GM12878 (cell line): ENCODE data around the gene FHOD3. TPM values are rescaled to one million over a fixed set of nuclear protein-coding genes. Genes with fewer than 3 reads are reported as not detected.

ENCODE experiments used
- ATAC-seq: fragments of 200-7000 bp; cut with Tn5 transposase; 3 replicates; pipeline ENCODE4 v1.9.1; 2020; ENCODE audit warnings: mild to moderate bottlenecking, moderate library complexity
- BruUV-seq: library from RNA; stranded (reverse); fragments of 400-500 nt; replicated peaks from 2 replicates; lab custom pipeline; 2021; lab: Mats Ljungman, UMichigan
- CTCF ChIA-PET: fragments of 300-600 bp; sonication (Branson Sonifier 250); formaldehyde crosslinking; extraction: SDS; loops from one replicate; lab custom pipeline; 2021; ENCODE audit warnings: inconsistent platforms; lab: Yijun Ruan, JAX
- POLR2A ChIA-PET: fragments of 350-600 bp; formaldehyde crosslinking; extraction: SDS; loops from one replicate; lab custom pipeline; 2021; ENCODE audit warnings: inconsistent platforms; lab: Charles Lee
- RAD21 ChIA-PET: fragments of 300-600 bp; sonication (Branson Sonifier 250); formaldehyde crosslinking; loops from one replicate; lab custom pipeline; 2023; ENCODE audit warnings: antibody characterized with exemption; ENCODE audit not compliant: unreplicated experiment; lab: Charles Lee
- SMC1A ChIA-PET: fragments of 300-600 bp; sonication (Branson Sonifier 250); formaldehyde crosslinking; loops from one replicate; lab custom pipeline; 2023; ENCODE audit not compliant: unreplicated experiment, uncharacterized antibody; lab: Charles Lee
- DNase-seq: peaks from one replicate; pipeline ENCODE4 v3.0.0-alpha.2; 2011; ENCODE audit warnings: low read depth, low spot score
- FAIRE-seq: peaks from 3 replicates; lab custom pipeline; 2011; peaks lifted over from hg19 to GRCh38; lab: Jason Lieb, UNC
- H2AFZ ChIP-seq: 2 replicates; pipeline ENCODE4 v1.6.0; 2011; ENCODE audit warnings: low read depth, low read length, control low read depth; ENCODE audit not compliant: control insufficient read depth
- H3K27ac ChIP-seq: 2 replicates; pipeline ENCODE4 v1.5.1; 2011; ENCODE audit warnings: control low read depth; ENCODE audit not compliant: control insufficient read depth, insufficient read depth
- H3K27me3 ChIP-seq, 2 experiments: replicated peaks in 1 of 2; 2 replicates each; pipeline versions ENCODE4 v1.6.0 to v1.6.1; 2011; ENCODE audit warnings: low read length in 1 of 2; ENCODE audit not compliant: control insufficient read depth in 2 of 2, insufficient read depth in 2 of 2
- H3K36me3 ChIP-seq, 2 experiments: 2 replicates each; pipeline ENCODE4 v1.5.1; 2011; ENCODE audit warnings: low read length in 1 of 2; ENCODE audit not compliant: control insufficient read depth in 2 of 2, insufficient read depth in 2 of 2
- H3K4me1 ChIP-seq: 2 replicates; pipeline ENCODE4 v1.6.1; 2011; ENCODE audit warnings: mild to moderate bottlenecking, low read length, moderate library complexity, mixed read lengths; ENCODE audit not compliant: control insufficient read depth, insufficient read depth
- H3K4me2 ChIP-seq: 2 replicates; pipeline ENCODE4 v1.6.0; 2011; ENCODE audit warnings: control low read depth; ENCODE audit not compliant: control insufficient read depth, insufficient read depth
- H3K4me3 ChIP-seq: fragments of 200-600 bp; sonication (generic); 2 replicates; pipeline ENCODE4 v1.5.1; 2016
- H3K79me2 ChIP-seq: 2 replicates; pipeline ENCODE4 v1.6.0; 2011; ENCODE audit warnings: low read length; ENCODE audit not compliant: control insufficient read depth, insufficient read depth
- H3K9ac ChIP-seq: 2 replicates; pipeline ENCODE4 v1.8.0; 2011; ENCODE audit warnings: low read length, control low read depth, mixed read lengths; ENCODE audit not compliant: control insufficient read depth, insufficient read depth
- H3K9me3 ChIP-seq: replicated peaks from 3 replicates; pipeline ENCODE4 v1.5.1; 2011; ENCODE audit warnings: mild to moderate bottlenecking, low read length; ENCODE audit not compliant: control insufficient read depth, insufficient read depth
- H4K20me1 ChIP-seq: 2 replicates; pipeline ENCODE4 v1.6.0; 2011; ENCODE audit not compliant: control insufficient read depth, insufficient read depth
- CHD4 ChIP-seq: fragments of 200-600 bp; sonication (generic); IDR thresholded peaks from 2 replicates; pipeline ENCODE4 v1.6.1; 2016; ENCODE audit warnings: mild to moderate bottlenecking
- JUND ChIP-seq: IDR thresholded peaks from 2 replicates; pipeline ENCODE4 v1.6.1; 2012; ENCODE audit warnings: low read depth, mild to moderate bottlenecking, low read length, improper control_type of control experiment, moderate library complexity
- LARP7 ChIP-seq: fragments of 450-650 bp; IDR thresholded peaks from 2 replicates; pipeline ENCODE4 v1.6.1; 2017; ENCODE audit warnings: mild to moderate bottlenecking
- NFXL1 ChIP-seq: fragments of 450-650 bp; IDR thresholded peaks from 2 replicates; pipeline ENCODE4 v1.6.1; 2017; ENCODE audit warnings: antibody characterized with exemption, mild to moderate bottlenecking, borderline replicate concordance
- RBBP5 ChIP-seq: fragments of 200-600 bp; sonication (generic); conservative IDR thresholded peaks from 2 replicates; pipeline ENCODE4 v1.6.1; 2016
- SMAD1 ChIP-seq: fragments of 450-650 bp; IDR thresholded peaks from 2 replicates; pipeline ENCODE4 v1.6.1; 2018; ENCODE audit warnings: mild to moderate bottlenecking, low read depth; ENCODE audit not compliant: partially characterized antibody
- STAT3 ChIP-seq: IDR thresholded peaks from 2 replicates; pipeline ENCODE4 v1.6.1; 2011; ENCODE audit warnings: low read depth, low read length, improper control_type of control experiment
- WRNIP1 ChIP-seq: IDR thresholded peaks from 2 replicates; pipeline ENCODE4 v1.6.1; 2011; ENCODE audit warnings: low read depth, low read length, improper control_type of control experiment, borderline replicate concordance
- ZNF207 ChIP-seq: fragments of 450-650 bp; IDR thresholded peaks from 2 replicates; pipeline ENCODE4 v1.6.1; 2014; ENCODE audit warnings: antibody characterized with exemption, mild to moderate bottlenecking, borderline replicate concordance
- ZNF384 ChIP-seq: IDR thresholded peaks from 2 replicates; pipeline ENCODE4 v1.6.1; 2012; ENCODE audit warnings: low read depth, mild to moderate bottlenecking, low read length, improper control_type of control experiment, borderline replicate concordance
- WGBS: methylation state at CpG from one replicate; pipeline ENCODE4 v1.1.6; 2016; ENCODE audit warnings: low lambda C conversion rate; ENCODE audit not compliant: insufficient replicate concordance, insufficient coverage; ENCODE audit errors: missing lambda C conversion rate; 5-methylcytosine and 5-hydroxymethylcytosine counted together
- in situ Hi-C: fragments of 300-500 bp; cut with MboI; formaldehyde crosslinking; loops from 9 replicates; pipeline ENCODE4 v1.14.3; 2018; ENCODE audit warnings: mixed read lengths
- intact Hi-C: fragments of 100-400 bp; cut with micrococcal nuclease; formaldehyde crosslinking; loops from one replicate; pipeline ENCODE4 v1.14.2; 2022; ENCODE audit not compliant: unreplicated experiment
- polyA plus RNA-seq, 11 experiments: library from polyadenylated mRNA; depleted of rRNA in 4 of 11; unstranded in 6 of 11; stranded (reverse) in 5 of 11; fragments of >200 nt; fragmentation: Nextera tagmentation in 4 of 11; fragmentation: Illumina TruSeq in 1 of 11; extraction: Ambion mirVana in 4 of 11; extraction: Trizol in 1 of 11; gene quantifications; 1 replicate in 1 of 11; 2 replicates in 10 of 11; pipeline versions ENCODE4 v1.2.1 to v1.2.3, GENCODE V29; 2011 to 2016; ENCODE audit warnings: inconsistent platforms in 2 of 11, missing spikeins in 2 of 11, low read depth in 1 of 11
- total RNA-seq, 4 experiments: library from RNA; depleted of rRNA in 3 of 4; stranded (reverse); fragments of >200 nt in 3 of 4; fragmentation: Illumina TruSeq in 1 of 4; extraction: Trizol in 1 of 4; gene quantifications; 2 replicates each; pipeline versions ENCODE4 v1.2.1 to v1.2.3, GENCODE V29; 2013 to 2021
- TF ChIP-seq, protein P1 (sequence below): fragments of 150-350 bp; IDR thresholded peaks from 2 replicates; pipeline ENCODE4 v1.6.1; 2016; ENCODE audit warnings: low read depth, low read length
- TF ChIP-seq, protein P2 (sequence below): fragments of 450-650 bp; IDR thresholded peaks from 2 replicates; pipeline ENCODE4 v1.6.1; 2017; ENCODE audit warnings: mild to moderate bottlenecking

The FHOD3 gene
- total and polyA plus RNA-seq, 10 of the 15 experiments (the other 5 are each of a cell fraction or from before 2014, with no cell fraction given), result 0.77 to 26.7 (median 10.4) TPM

DNA sequence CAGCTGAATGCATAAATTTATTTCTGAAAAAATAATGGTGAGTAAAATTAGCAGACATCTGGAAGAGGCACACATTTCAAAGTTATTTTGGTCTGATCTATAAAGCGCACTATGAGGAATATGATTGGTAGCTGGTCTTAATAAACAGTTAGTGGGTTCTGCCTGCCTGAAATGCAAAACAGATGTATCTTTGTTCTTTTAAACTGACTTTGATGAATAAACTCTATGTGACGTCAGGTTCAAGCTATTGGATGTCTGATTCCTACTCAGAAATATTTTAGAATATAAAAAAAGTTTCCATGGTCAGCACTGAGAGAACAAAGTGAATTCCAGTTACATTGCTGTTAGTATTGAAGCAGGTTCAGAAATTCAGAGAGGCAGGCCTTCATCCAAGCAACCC is 394.9 kb downstream of the FHOD3 start:
- Histone ChIP-seq H3K4me1 (no peaks in the 10 kb centered on the region), H3K27me3 (no peaks in the 10 kb centered on the region), H3K9me3 (no peaks in the 10 kb centered on the region), H3K4me3 (no peak overlapping the region), H3K27ac (no peak overlapping the region), H2AFZ (no peak overlapping the region), H3K9ac (no peak overlapping the region)
- SMC1A ChIA-PET, result interaction anchor here (1.2 kb wide), 1 partner anchor 12 kb away, joined by 3 read pairs; no protein-coding TSS in a partner anchor
- no peak for TF ChIP-seq RBBP5
- TF ChIP-seq, protein P1, sequence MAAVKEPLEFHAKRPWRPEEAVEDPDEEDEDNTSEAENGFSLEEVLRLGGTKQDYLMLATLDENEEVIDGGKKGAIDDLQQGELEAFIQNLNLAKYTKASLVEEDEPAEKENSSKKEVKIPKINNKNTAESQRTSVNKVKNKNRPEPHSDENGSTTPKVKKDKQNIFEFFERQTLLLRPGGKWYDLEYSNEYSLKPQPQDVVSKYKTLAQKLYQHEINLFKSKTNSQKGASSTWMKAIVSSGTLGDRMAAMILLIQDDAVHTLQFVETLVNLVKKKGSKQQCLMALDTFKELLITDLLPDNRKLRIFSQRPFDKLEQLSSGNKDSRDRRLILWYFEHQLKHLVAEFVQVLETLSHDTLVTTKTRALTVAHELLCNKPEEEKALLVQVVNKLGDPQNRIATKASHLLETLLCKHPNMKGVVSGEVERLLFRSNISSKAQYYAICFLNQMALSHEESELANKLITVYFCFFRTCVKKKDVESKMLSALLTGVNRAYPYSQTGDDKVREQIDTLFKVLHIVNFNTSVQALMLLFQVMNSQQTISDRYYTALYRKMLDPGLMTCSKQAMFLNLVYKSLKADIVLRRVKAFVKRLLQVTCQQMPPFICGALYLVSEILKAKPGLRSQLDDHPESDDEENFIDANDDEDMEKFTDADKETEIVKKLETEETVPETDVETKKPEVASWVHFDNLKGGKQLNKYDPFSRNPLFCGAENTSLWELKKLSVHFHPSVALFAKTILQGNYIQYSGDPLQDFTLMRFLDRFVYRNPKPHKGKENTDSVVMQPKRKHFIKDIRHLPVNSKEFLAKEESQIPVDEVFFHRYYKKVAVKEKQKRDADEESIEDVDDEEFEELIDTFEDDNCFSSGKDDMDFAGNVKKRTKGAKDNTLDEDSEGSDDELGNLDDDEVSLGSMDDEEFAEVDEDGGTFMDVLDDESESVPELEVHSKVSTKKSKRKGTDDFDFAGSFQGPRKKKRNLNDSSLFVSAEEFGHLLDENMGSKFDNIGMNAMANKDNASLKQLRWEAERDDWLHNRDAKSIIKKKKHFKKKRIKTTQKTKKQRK, result no peak
- TF ChIP-seq SMAD1, result no peak
- no peak for TF ChIP-seq ZNF207
- TF ChIP-seq, protein P2, sequence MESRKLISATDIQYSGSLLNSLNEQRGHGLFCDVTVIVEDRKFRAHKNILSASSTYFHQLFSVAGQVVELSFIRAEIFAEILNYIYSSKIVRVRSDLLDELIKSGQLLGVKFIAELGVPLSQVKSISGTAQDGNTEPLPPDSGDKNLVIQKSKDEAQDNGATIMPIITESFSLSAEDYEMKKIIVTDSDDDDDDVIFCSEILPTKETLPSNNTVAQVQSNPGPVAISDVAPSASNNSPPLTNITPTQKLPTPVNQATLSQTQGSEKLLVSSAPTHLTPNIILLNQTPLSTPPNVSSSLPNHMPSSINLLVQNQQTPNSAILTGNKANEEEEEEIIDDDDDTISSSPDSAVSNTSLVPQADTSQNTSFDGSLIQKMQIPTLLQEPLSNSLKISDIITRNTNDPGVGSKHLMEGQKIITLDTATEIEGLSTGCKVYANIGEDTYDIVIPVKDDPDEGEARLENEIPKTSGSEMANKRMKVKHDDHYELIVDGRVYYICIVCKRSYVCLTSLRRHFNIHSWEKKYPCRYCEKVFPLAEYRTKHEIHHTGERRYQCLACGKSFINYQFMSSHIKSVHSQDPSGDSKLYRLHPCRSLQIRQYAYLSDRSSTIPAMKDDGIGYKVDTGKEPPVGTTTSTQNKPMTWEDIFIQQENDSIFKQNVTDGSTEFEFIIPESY, result no peak
- no peak for TF ChIP-seq CHD4
- TF ChIP-seq LARP7, result no peak
- TF ChIP-seq WRNIP1, result no peak
- no peak for TF ChIP-seq ZNF384
- TF ChIP-seq STAT3, result no peak
- no peak for TF ChIP-seq JUND
- TF ChIP-seq NFXL1, result no peak
- TF ChIP-seq, all 136 proteins: peak for 0
- ChIA-PET RAD21 (no interaction called here), POLR2A (no interaction called here), CTCF (interaction anchor here (0.6 kb wide), 1 partner anchor 28 kb away, joined by 4 read pairs; no protein-coding TSS in a partner anchor)
- DNase-seq (no peak), FAIRE-seq (no peak), ATAC-seq (no peak)
- in situ Hi-C loops (no loop called here), intact Hi-C loops (no loop called here)
- no TSS peak for BruUV-seq
- Histone ChIP-seq H4K20me1 (no peaks in the 10 kb centered on the region), H3K4me2 (no peak overlapping the region), H3K36me3 (no peaks in the 10 kb centered on the region), H3K79me2 (no peaks in the 10 kb centered on the region)
- WGBS, result 48% methylated on average over 2 of the region's 2 CpGs
